Tibial nerve (tissue), 4 donors: ENCODE measurements around the gene CNTN5.

Source experiments
- EP300 ChIP-seq, 2 donors: sonication (generic); formaldehyde crosslinking; IDR thresholded peaks; one replicate each; pipeline ENCODE4 v1.6.1; 2017; ENCODE audit warnings: antibody characterized with exemption in 2 of 2, mild to moderate bottlenecking in 1 of 2
- POLR2A ChIP-seq, 2 donors: fragments of 450-650 bp; IDR thresholded peaks; one replicate each; pipeline ENCODE4 v1.6.1; 2017; ENCODE audit warnings: antibody characterized with exemption in 2 of 2, mild to moderate bottlenecking in 2 of 2, moderate library complexity in 2 of 2
- TF ChIP-seq, protein P1 (sequence below), 5 experiments: fragments of 200-600 bp in 3 of 5; fragments of 450-650 bp in 2 of 5; sonication (generic) in 3 of 5; IDR thresholded peaks; one replicate each; pipeline ENCODE4 v1.5.1; 2016 to 2019; ENCODE audit warnings: antibody characterized with exemption in 5 of 5, mild to moderate bottlenecking in 3 of 5, moderate library complexity in 2 of 5

DNA sequence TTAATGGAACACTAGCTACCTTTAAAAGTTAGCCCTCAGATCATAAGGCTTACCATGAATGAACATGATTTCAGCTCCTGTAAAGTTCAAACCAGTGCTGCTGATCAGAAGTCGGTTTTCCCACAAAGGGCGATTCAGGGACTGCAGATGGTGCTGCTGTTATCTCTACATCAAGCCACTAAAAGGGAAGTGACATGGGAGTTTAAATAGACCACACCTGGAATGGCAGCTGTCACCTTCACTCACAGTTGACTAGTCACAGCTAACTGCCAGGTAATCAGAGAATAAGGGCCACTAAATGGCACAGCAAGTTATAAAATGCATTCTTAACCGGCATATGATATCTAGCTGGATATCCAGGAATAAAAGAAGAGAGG, 1085.2 kb downstream of the CNTN5 start:
- TF ChIP-seq, protein P1, sequence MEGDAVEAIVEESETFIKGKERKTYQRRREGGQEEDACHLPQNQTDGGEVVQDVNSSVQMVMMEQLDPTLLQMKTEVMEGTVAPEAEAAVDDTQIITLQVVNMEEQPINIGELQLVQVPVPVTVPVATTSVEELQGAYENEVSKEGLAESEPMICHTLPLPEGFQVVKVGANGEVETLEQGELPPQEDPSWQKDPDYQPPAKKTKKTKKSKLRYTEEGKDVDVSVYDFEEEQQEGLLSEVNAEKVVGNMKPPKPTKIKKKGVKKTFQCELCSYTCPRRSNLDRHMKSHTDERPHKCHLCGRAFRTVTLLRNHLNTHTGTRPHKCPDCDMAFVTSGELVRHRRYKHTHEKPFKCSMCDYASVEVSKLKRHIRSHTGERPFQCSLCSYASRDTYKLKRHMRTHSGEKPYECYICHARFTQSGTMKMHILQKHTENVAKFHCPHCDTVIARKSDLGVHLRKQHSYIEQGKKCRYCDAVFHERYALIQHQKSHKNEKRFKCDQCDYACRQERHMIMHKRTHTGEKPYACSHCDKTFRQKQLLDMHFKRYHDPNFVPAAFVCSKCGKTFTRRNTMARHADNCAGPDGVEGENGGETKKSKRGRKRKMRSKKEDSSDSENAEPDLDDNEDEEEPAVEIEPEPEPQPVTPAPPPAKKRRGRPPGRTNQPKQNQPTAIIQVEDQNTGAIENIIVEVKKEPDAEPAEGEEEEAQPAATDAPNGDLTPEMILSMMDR (IDR thresholded peaks at IDR 0.05), result no peak
- TF ChIP-seq POLR2A (IDR thresholded peaks at IDR 0.05) (no peak), EP300 (IDR thresholded peaks at IDR 0.05) (no peak)
